ENCODE measurements around the gene EPS8L1.
"Not testable (repeated sequence)": the region's sequence is repeated elsewhere in the genome, so short reads cannot be mapped to it uniquely, and the experiment has no call there.

The EPS8L1 gene
- total RNA-seq, result 1.3 to 7.2 (median 4.1) reads per million in 18 experiments

- DNase-seq, result peak; percentile 83
Measured at GRCh38 chr19:55075371-55075998, at the start of gene EPS8L1. TSS of gene EPS8L1 (plus strand) at chr19:55075869. CDS start at chr19:55076445, 576 bp downstream.

DNA sequence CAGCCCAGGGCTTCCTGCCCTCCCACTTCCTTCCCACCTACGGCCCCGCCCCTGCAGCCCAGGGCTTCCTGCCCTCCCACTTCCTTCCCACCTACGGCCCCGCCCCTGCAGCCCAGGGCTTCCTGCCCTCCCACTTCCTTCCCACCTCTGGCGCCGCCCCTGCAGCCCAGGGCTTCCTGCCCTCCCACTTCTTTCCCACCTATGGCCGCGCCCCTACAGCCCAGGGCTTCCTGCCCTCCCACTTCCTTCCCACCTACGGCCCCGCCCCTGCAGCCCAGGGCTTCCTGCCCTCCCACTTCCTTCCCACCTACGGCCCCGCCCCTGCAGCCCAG is 48.6 kb upstream of the EPS8L1 start:
- DNase-seq, result not testable (repeated sequence)

GRCh38 chr19:55027472-55028337 is 48.0 kb upstream of the EPS8L1 start:
- DNase-seq, result peak in 1 of 2 donors; percentile 50

- no peak for DNase-seq
Measured at GRCh38 chr19:55028757-55029156, 46.9 kb upstream of the EPS8L1 start.

GRCh38 chr19:55031178-55031577 is 44.5 kb upstream of the EPS8L1 start:
- DNase-seq, result no peak

GRCh38 chr19:55032170-55032800 is 43.4 kb upstream of the EPS8L1 start:
- DNase-seq, result no peak

- DNase-seq, result not testable (repeated sequence)
Measured at GRCh38 chr19:55032976-55033643, 42.6 kb upstream of the EPS8L1 start.

DNA sequence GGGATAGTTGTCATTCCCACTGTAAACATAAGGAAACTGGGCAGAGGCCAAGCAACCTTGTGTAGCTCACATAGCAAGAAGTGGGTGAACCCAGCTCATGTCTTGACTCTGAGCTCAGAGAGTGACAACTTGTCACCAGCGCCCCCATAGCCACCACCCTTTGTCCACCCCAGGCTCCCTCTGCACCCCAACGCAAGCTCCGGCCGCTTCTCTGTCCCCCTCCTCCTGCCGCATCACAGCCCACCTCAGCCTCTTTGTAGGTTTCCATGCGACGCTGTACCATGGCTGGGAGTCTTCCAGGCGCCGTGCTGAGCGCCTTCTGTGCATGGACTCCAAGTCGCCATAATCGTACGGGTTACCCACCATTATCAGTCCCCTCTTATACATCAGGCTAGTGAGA is 40.9 kb upstream of the EPS8L1 start:
- DNase-seq, result no peak

GRCh38 chr19:55036058-55036457 is 39.6 kb upstream of the EPS8L1 start:
- no peak for DNase-seq

GRCh38 chr19:55037603-55038002 is 38.1 kb upstream of the EPS8L1 start:
- not testable (repeated sequence) for DNase-seq

GRCh38 chr19:55040654-55041053 is 35.0 kb upstream of the EPS8L1 start:
- DNase-seq, result not testable (repeated sequence)

- no peak for DNase-seq
Measured at GRCh38 chr19:55041244-55041626, 34.4 kb upstream of the EPS8L1 start.

- DNase-seq, result peak; percentile 11 to 43
Measured at GRCh38 chr19:55041627-55042343, 33.9 kb upstream of the EPS8L1 start.

- no peak for DNase-seq
Measured at GRCh38 chr19:55042344-55042678, 33.4 kb upstream of the EPS8L1 start.

GRCh38 chr19:55042688-55043087 is 33.0 kb upstream of the EPS8L1 start:
- DNase-seq, result no peak

- DNase-seq, result no peak
Measured at GRCh38 chr19:55044286-55044685, 31.4 kb upstream of the EPS8L1 start.

DNA sequence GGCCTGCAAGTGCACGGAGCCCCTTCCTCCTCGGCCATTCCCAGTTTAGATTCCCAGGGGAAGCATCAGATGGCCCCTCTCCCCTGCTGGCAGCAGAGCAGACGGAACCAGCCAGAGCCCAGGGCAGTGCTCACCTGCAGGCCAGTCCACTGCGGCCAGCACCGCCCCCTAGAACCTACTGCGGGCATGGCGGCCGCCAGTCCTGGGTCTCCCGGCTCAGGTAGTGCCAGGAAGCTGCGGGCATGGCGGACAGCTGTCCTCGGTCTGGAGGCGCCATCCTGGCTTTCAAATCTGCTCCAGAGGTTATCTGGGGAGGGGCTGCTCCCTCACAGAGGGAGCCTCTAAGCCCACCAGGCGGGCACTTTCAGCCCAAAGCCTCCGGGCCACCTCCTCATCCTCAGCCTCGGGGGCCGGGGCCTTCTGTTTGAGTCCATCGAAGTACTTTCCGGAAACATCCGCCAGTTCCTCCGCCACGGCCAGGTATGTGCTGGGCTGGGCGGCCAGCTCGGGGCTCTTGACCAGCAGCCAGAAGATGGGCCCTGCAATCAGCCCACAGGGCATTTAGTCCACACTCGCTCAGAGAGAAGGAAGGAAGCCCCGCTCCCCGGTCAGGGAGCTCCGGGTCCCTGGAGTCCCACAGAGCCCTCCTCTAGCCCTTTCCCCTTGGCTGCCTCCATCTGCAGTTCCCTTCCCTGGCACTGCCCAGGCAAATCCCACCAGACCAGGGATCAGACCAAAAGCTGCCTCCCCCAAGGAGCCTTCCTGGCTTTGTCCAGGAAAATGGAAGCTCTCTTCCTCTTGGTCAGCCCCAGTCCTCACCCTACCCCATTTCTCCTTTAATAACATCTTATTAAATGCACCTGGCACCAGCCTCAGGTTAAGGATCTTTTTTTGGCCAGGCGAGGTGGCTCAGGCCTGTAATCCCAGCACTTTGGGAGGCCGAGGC is 30.6 kb upstream of the EPS8L1 start:
- DNase-seq, result no peak

GRCh38 chr19:55046975-55047622 is 28.6 kb upstream of the EPS8L1 start:
- no peak for DNase-seq

DNA sequence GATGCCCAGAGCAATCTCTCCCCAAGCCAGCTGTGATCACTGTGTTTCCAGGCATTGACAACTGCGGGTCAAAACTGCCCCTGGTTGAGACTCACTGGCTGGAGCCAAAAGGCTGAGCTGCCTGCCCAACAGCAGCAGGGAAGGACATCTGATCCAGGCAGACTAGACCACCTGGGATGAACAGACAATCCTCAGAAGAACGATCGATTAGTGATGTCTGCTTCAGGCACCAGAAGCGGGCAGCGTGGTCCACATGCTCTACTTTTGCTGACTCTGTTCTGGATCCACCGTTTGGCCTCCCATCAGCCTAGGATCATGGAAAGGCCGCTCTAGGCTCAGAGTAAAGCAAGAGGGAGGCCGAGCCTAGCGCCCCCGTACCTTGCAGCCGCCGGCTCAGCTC is 27.7 kb upstream of the EPS8L1 start:
- no peak for DNase-seq

- no peak for DNase-seq
Measured at GRCh38 chr19:55048446-55048845, 27.2 kb upstream of the EPS8L1 start.
